DND-41 (cell line): Measurements from ENCODE around the gene GNG10.

Source experiments
- ATAC-seq: fragments of 200-7000 bp; cut with Tn5 transposase; 3 replicates; pipeline ENCODE4 v1.9.1; 2021; ENCODE audit warnings: low read depth; ENCODE audit not compliant: insufficient read depth
- DNase-seq: peaks from one replicate; pipeline ENCODE4 v3.0.0-alpha.2; 2020
- H2AFZ ChIP-seq: 2 replicates; pipeline ENCODE4 v1.6.0; 2012; ENCODE audit warnings: low read depth, low read length
- H3K27ac ChIP-seq: 2 replicates; pipeline ENCODE4 v1.5.1; 2012; ENCODE audit warnings: low read length, inconsistent platforms
- H3K27me3 ChIP-seq: fragments of 200-600 bp; sonication (generic); 2 replicates; pipeline ENCODE4 v1.6.0; 2012; ENCODE audit warnings: low read length, mild to moderate bottlenecking, inconsistent platforms; ENCODE audit not compliant: insufficient read depth, poor library complexity
- H3K36me3 ChIP-seq: 2 replicates; pipeline ENCODE4 v1.5.1; 2012; ENCODE audit warnings: low read length, inconsistent platforms; ENCODE audit not compliant: insufficient read depth
- H3K4me1 ChIP-seq: 2 replicates; pipeline ENCODE4 v1.5.1; 2012; ENCODE audit warnings: mild to moderate bottlenecking, low read length; ENCODE audit not compliant: insufficient read depth
- H3K4me2 ChIP-seq: 2 replicates; pipeline ENCODE4 v1.6.0; 2012; ENCODE audit warnings: mild to moderate bottlenecking, moderate library complexity, low read length, inconsistent platforms; ENCODE audit not compliant: insufficient read depth
- H3K4me3 ChIP-seq, 2 experiments: fragments of 200-600 bp in 1 of 2; shearing (Covaris generic) in 1 of 2; 2 replicates each; pipeline ENCODE4 v1.5.1; 2012 to 2016; ENCODE audit warnings: inconsistent platforms in 2 of 2, low read length in 2 of 2, mild to moderate bottlenecking in 2 of 2, low read depth in 1 of 2, moderate library complexity in 1 of 2
- H3K79me2 ChIP-seq: 2 replicates; pipeline ENCODE4 v1.6.0; 2012; ENCODE audit warnings: low read length, inconsistent platforms; ENCODE audit not compliant: insufficient read depth
- H3K9ac ChIP-seq: 2 replicates; pipeline ENCODE4 v1.6.0; 2012; ENCODE audit warnings: low read depth, mild to moderate bottlenecking, inconsistent platforms, low read length, moderate library complexity
- H3K9me3 ChIP-seq: 2 replicates; pipeline ENCODE4 v1.5.1; 2012; ENCODE audit warnings: low read length, moderate library complexity, mild to moderate bottlenecking, inconsistent platforms; ENCODE audit not compliant: insufficient read depth, severe bottlenecking
- H4K20me1 ChIP-seq: 2 replicates; pipeline ENCODE4 v1.6.0; 2012; ENCODE audit warnings: low read length; ENCODE audit not compliant: insufficient read depth
- CTCF ChIP-seq: IDR thresholded peaks from 2 replicates; pipeline ENCODE4 v1.5.1; 2012; ENCODE audit warnings: borderline replicate concordance, low read length, moderate library complexity, mild to moderate bottlenecking; ENCODE audit not compliant: poor library complexity, severe bottlenecking; ENCODE audit errors: extremely low read depth
- EZH2 ChIP-seq: IDR thresholded peaks from 3 replicates; pipeline ENCODE4 v1.6.1; 2012; ENCODE audit warnings: borderline replicate concordance, low read depth, mild to moderate bottlenecking, moderate library complexity, low read length, inconsistent platforms; ENCODE audit not compliant: severe bottlenecking

The GNG10 gene

GRCh38 chr9:111657051-111657450 lies 4.4 kb upstream of the GNG10 start:
- Histone ChIP-seq H4K20me1 (no peaks in the 10 kb centered on the region), H3K9me3 (no peaks in the 10 kb centered on the region), H3K4me2 (no peak overlapping the region), H2AFZ (no peak overlapping the region), H3K79me2 (peaks cover 3% of the 10 kb centered on the region), H3K4me1 (peaks cover 11% of the 10 kb centered on the region), H3K27ac (no peak overlapping the region), H3K9ac (no peak overlapping the region), H3K4me3 (no peak overlapping the region), H3K36me3 (peaks cover 7% of the 10 kb centered on the region; the same call in 1 of the 2 replicates), H3K27me3 (no peaks in the 10 kb centered on the region)
- TF ChIP-seq EZH2 (no peak), CTCF (no peak)
- DNase-seq (no peak), ATAC-seq (no peak)

- H3K79me2 ChIP-seq, result peaks cover 11% of the 10 kb centered on the region
- DNase-seq (no peak), ATAC-seq (no peak)
- H3K27ac ChIP-seq, result no peak overlapping the region
- H3K4me2 ChIP-seq, result no peak overlapping the region
- H3K27me3 ChIP-seq, result no peaks in the 10 kb centered on the region
- H4K20me1 ChIP-seq, result no peaks in the 10 kb centered on the region
- no peak overlapping the region for H3K4me3 ChIP-seq
- H3K36me3 ChIP-seq, result peaks cover 2% of the 10 kb centered on the region; the same call in 1 of the 2 replicates
- H3K4me1 ChIP-seq, result peaks cover 26% of the 10 kb centered on the region
- H3K9me3 ChIP-seq, result no peaks in the 10 kb centered on the region
- H2AFZ ChIP-seq, result no peak overlapping the region
- H3K9ac ChIP-seq, result no peak overlapping the region
- TF ChIP-seq CTCF, result no peak
- TF ChIP-seq EZH2, result no peak
Observed at GRCh38 chr9:111658943-111659342, 2.5 kb upstream of the GNG10 start.

GRCh38 chr9:111659691-111660090 lies 1.7 kb upstream of the GNG10 start:
- no peaks in the 10 kb centered on the region for H4K20me1 ChIP-seq
- H3K4me3 ChIP-seq, result no peak overlapping the region
- peaks cover 26% of the 10 kb centered on the region for H3K4me1 ChIP-seq
- no peaks in the 10 kb centered on the region for H3K27me3 ChIP-seq
- DNase-seq (no peak), ATAC-seq (no peak)
- peaks cover 17% of the 10 kb centered on the region for H3K79me2 ChIP-seq
- no peak overlapping the region for H3K4me2 ChIP-seq
- H3K36me3 ChIP-seq, result no peaks in the 10 kb centered on the region
- no peak for TF ChIP-seq CTCF
- TF ChIP-seq EZH2, result no peak
- H3K9me3 ChIP-seq, result no peaks in the 10 kb centered on the region
- H2AFZ ChIP-seq, result no peak overlapping the region
- H3K9ac ChIP-seq, result no peak overlapping the region
- H3K27ac ChIP-seq, result no peak overlapping the region
